Neural crest cell (in vitro differentiated cells): Measurements from ENCODE around the gene SLC2A10. TPM values are rescaled to one million over a fixed set of nuclear protein-coding genes. Genes with fewer than 3 reads are reported as not detected.

Experiments
- DNase-seq: peaks from one replicate; pipeline ENCODE4 v3.0.0; 2021; ENCODE audit warnings: low read depth, mixed read lengths, low spot score
- H3K27ac Mint-ChIP-seq: one replicate; pipeline ENCODE4 v1.8.0; 2021; ENCODE audit warnings: mild to moderate bottlenecking, mixed read lengths; ENCODE audit not compliant: unreplicated experiment
- H3K27me3 Mint-ChIP-seq: 2 replicates; pipeline ENCODE4 v1.8.0; 2021; ENCODE audit warnings: low read depth, mild to moderate bottlenecking, mixed read lengths
- H3K36me3 Mint-ChIP-seq: 2 replicates; pipeline ENCODE4 v1.8.0; 2021; ENCODE audit warnings: low read depth, mild to moderate bottlenecking, mixed read lengths
- H3K4me1 Mint-ChIP-seq: 2 replicates; pipeline ENCODE4 v1.8.0; 2021; ENCODE audit warnings: mixed read lengths
- H3K4me3 Mint-ChIP-seq: one replicate; pipeline ENCODE4 v1.8.0; 2021; ENCODE audit warnings: mild to moderate bottlenecking, mixed read lengths
- H3K9me3 Mint-ChIP-seq: 2 replicates; pipeline ENCODE4 v1.8.0; 2021; ENCODE audit warnings: mixed read lengths
- total RNA-seq: library from RNA; stranded (reverse); gene quantifications from 2 replicates; pipeline ENCODE4 v1.2.1, GENCODE V29; 2021
- TF ChIP-seq, protein P1 (sequence below): fragments of 200-600 bp; sonication (generic); conservative IDR thresholded peaks from 2 replicates; pipeline ENCODE4 v1.5.0; 2021; ENCODE audit warnings: antibody characterized with exemption, mild to moderate bottlenecking

The SLC2A10 gene
- total RNA-seq, 1 donor from 2014 or later = 12.7 TPM

- Mint-ChIP-seq H3K9me3 (peaks cover 4% of the 10 kb centered on the region), H3K27ac (no peak overlapping the region), H3K27me3 (no peaks in the 10 kb centered on the region), H3K4me3 (no peak overlapping the region), H3K4me1 (no peaks in the 10 kb centered on the region), H3K36me3 (peaks cover 18% of the 10 kb centered on the region)
- DNase-seq = no peak
- TF ChIP-seq, protein P1, sequence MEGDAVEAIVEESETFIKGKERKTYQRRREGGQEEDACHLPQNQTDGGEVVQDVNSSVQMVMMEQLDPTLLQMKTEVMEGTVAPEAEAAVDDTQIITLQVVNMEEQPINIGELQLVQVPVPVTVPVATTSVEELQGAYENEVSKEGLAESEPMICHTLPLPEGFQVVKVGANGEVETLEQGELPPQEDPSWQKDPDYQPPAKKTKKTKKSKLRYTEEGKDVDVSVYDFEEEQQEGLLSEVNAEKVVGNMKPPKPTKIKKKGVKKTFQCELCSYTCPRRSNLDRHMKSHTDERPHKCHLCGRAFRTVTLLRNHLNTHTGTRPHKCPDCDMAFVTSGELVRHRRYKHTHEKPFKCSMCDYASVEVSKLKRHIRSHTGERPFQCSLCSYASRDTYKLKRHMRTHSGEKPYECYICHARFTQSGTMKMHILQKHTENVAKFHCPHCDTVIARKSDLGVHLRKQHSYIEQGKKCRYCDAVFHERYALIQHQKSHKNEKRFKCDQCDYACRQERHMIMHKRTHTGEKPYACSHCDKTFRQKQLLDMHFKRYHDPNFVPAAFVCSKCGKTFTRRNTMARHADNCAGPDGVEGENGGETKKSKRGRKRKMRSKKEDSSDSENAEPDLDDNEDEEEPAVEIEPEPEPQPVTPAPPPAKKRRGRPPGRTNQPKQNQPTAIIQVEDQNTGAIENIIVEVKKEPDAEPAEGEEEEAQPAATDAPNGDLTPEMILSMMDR = no peak
These were observed 22.3 kb downstream of the SLC2A10 start for GRCh38 chr20:46731770-46732169.

DNA sequence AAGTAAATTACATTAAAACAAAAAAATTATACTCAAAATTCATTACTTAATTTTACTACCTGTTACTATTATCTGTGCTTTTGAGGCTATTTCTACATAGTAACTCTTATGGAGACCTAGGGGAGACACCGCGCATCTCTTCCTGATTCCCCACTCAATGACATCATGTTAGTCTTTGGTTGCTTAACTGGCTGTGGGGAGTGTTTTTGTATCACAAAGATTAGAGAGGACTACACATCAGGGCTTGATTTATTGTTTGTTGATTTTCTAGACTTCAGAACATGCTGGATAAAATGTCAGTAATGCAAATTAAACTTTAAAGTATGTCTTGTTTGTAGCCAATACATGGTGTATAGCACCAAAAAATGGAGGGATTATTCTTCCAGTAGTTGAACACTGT, 26.0 kb downstream of the SLC2A10 start:
- TF ChIP-seq, protein P1 = no peak
- no peak for DNase-seq
- Mint-ChIP-seq H3K27ac (no peak overlapping the region), H3K4me3 (no peak overlapping the region), H3K9me3 (peaks cover 6% of the 10 kb centered on the region), H3K4me1 (no peaks in the 10 kb centered on the region), H3K27me3 (no peaks in the 10 kb centered on the region), H3K36me3 (peaks cover 10% of the 10 kb centered on the region)

- TF ChIP-seq, protein P1 = no peak
- Mint-ChIP-seq H3K27ac (peak overlapping the region; percentile 13), H3K4me1 (no peaks in the 10 kb centered on the region), H3K27me3 (peaks cover 10% of the 10 kb centered on the region), H3K9me3 (peaks cover 7% of the 10 kb centered on the region), H3K4me3 (no peak overlapping the region), H3K36me3 (no peaks in the 10 kb centered on the region)
- DNase-seq = no peak
These were observed 30.2 kb downstream of the SLC2A10 start for GRCh38 chr20:46739431-46740213.

- TF ChIP-seq, protein P1 = no peak
- Mint-ChIP-seq H3K27me3 (peaks cover 13% of the 10 kb centered on the region), H3K9me3 (peaks cover 7% of the 10 kb centered on the region), H3K4me3 (no peak overlapping the region), H3K4me1 (no peaks in the 10 kb centered on the region), H3K27ac (no peak overlapping the region), H3K36me3 (no peaks in the 10 kb centered on the region)
- DNase-seq = no peak
These were observed 30.8 kb downstream of the SLC2A10 start for GRCh38 chr20:46740214-46740609.

- Mint-ChIP-seq H3K4me1 (no peaks in the 10 kb centered on the region), H3K9me3 (peaks cover 7% of the 10 kb centered on the region), H3K36me3 (no peaks in the 10 kb centered on the region), H3K27ac (no peak overlapping the region), H3K4me3 (no peak overlapping the region), H3K27me3 (peaks cover 21% of the 10 kb centered on the region)
- no peak for DNase-seq
- TF ChIP-seq, protein P1 = no peak
These were observed 32.6 kb downstream of the SLC2A10 start for GRCh38 chr20:46741924-46742668.
